Stimulated activated CD8-positive, alpha-beta memory T cell treated with anti-CD3 and anti-CD28 coated beads, Interleukin-12 subunit alpha, Interleukin-12 subunit beta, amount 100 ng/mL, for 4 hours (primary cell): Measurements from ENCODE around the gene UNC13D.
"Not testable (repeated sequence)": the region's sequence is repeated elsewhere in the genome, so short reads cannot be mapped to it uniquely, and the experiment has no call there.

Source experiments
- DNase-seq: peaks from one replicate; pipeline ENCODE4 v3.0.0-alpha.2; 2020; ENCODE audit warnings: low read depth

Gene UNC13D

DNA sequence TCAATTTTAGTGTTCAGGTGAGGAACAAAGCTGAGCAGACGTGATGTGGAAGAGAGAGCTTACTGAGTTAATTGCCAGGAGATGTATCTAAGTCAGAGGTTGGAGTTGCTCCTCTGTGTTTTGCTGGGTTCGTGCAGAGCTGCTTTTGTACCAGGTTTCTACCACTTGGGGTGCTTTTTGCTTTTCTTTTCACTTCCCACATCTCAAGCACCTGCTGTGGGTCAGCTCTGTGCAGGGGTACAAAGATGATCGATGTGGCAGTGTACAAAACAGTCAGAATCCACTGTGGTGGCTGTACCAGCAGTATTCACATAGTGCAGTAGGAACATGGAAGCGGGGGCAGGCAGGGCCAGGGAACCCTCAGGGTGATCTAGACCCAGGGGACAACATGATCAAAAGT, 44.8 kb downstream of the UNC13D start:
- DNase-seq = no peak

DNA sequence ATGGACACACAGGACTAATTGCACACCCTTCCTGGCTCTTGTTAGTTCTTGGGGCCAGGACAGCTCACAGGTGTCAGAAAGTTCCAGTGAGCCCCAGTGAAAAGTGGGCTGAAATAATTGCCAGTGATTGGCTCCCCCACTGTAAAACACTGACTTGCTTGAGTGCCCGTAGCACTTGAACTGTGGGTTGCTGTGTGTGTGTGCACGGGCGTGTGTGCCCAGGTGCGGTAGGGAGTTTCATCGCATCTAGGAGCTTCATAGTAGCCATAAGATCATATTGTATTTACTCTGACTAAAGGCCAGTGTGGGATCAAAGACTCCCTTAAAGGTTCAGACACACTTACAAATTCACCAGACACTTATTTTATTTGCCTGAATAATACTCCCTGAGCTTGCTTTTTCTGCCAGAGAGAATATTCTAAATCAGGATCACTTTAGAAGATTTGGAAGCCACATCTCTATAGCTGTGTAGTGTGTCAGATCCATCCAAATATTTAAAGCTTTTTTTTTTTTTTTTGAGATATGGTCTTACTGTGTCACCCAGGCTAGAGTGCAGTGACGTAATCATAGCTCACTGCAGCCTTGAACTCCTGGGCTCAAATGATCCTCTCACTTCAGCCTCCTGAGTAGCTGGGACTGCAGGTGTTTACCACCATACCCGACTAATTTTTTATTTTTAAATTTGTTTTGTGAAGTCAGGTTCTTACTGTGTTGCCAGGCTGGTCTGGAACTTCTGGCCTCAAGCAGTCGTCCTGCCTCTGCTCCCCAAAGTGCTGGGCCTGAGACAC, 48.2 kb downstream of the UNC13D start:
- DNase-seq = no peak

DNA sequence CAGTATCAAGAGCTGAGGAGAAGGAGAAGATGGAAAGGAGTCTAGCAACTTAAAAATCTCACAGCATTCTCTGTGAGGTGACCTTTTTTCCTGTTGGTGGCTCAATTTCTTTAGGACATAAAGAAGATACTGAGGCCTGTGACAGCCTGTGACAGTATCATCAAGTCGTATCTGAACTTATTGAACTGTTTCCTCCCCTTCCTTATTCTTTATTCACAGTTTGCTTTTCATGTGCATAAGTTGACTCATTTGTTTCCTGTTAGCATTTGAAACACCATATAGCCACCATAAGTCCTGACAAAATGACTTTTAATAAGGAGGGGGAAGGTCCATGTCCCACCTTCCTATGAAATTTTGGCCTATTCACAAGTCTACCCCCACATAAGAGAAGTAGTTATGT, 50.7 kb downstream of the UNC13D start:
- DNase-seq = no peak

DNA sequence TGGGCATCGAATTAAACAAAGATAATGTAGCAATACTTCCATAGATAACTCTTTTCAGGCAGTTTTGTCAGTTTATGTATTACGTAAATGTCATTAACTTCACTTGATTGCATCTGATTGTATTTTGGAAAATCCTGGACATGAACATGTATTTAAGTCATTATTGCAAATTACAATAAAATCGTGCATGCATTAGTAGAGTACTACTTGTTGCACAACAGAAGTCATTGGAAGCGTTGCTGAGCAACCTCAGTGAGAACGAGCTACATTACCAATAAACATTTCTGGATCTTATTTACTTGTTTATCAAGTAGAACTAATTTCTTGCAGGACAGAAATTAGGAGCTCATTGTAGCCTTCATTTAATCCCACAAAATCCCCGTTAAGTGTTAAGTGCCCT, 53.0 kb downstream of the UNC13D start:
- no peak for DNase-seq

DNA sequence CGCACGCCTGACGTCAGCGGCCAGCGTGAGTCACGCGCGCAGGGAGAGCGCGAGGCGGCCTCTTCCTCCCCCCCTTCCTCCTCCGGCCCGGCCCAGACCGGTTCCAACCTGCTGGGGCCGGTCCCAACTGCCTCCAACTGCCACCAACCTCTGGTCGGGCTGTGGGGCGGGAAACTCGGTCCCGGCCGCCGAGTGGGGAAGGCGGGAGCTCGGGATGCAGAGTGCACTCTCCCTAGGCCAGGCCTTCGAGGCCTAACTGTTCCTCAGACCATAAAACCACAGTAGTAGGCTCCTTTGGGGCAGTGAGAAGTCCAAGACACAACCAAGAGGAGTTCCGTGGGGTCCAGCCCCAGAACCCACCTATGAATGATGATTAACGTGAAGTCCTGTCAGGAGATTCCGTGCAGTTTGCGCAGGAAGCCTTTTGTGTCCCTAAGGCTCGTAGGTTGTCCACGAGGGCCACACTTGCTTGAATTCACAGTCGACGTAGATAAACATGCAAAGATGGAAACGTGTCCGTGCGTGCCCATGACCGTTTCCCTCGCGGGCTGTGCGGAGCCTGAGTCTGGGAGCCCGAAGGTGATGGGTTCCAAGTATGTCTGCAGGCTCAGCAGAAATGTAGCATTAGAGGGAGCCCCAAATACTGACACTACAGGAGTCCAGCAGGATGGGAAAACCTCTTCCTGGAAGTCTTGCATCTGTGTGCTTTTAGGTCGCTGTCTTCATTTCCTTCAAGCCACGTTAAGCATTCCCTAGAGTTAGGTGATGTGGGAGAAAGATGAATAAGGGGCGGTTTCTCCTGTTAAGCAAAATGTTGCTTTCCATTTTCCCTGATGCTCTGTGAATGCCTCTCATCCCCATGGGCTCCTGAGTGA, 59.0 kb downstream of the UNC13D start:
- peak; percentile 86 for DNase-seq

DNA sequence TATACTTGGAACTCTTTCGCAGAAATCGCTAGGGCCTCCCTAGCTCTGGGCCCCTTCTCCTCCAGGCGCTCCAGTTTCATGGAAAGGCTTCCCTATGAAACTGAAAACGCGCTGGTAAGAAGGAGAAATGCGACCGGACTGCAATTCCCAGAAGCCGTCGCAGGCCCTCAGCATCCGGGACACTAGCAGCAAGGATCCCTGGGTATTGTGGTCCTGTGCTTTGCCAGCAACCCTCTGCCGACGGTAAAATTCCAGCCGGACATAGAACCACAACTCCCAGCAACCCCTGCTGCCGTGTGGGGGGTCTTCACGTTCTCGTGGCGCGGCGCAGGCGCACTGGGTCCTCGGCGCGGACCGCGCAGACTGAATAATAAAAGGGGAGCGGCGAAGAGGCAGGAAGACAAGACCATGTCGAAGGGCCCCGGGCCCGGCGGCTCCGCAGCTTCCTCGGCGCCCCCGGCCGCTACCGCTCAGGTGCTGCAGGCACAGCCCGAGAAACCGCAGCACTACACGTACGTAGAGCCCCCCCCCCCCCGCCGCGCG, 59.7 kb downstream of the UNC13D start, which contains the start of gene UNK:
TSS of gene UNK (plus strand) at position 334 of the 543 bp plus-strand sequence. CDS start at position 409, 75 bp downstream.
- DNase-seq = peak; percentile 91

DNA sequence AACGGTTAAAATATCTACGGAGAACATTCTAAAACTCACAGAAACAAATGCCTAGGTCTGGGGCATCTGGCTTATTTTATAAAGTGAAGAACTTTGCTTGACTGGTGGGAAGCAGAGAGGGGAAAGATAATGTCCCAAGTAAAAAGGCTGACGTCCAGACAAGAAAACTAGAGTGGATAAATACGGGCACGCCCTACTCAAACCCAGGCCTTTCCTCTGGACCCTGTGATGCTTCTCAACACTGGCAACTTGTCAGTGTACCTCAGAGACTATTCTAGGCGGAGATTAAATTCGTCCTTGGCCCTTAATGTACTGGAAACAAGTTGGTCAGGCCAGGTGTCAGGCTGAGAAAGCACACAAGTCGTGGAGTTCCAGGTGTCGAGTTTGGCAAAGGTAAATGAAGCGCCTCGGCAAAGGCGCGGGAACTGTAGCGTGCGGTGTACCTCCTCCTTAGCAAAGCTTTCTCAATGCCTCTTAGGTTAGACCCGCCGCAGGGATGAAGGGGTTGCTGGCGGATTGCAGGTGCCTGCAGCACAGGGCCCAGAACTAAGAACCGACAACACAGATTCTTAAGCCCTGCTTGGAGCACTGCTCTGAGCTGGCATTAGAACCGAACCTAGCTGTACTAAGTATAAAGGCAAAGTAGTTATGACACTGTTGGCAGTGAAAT, 60.3 kb downstream of the UNC13D start:
- DNase-seq = no peak

DNA sequence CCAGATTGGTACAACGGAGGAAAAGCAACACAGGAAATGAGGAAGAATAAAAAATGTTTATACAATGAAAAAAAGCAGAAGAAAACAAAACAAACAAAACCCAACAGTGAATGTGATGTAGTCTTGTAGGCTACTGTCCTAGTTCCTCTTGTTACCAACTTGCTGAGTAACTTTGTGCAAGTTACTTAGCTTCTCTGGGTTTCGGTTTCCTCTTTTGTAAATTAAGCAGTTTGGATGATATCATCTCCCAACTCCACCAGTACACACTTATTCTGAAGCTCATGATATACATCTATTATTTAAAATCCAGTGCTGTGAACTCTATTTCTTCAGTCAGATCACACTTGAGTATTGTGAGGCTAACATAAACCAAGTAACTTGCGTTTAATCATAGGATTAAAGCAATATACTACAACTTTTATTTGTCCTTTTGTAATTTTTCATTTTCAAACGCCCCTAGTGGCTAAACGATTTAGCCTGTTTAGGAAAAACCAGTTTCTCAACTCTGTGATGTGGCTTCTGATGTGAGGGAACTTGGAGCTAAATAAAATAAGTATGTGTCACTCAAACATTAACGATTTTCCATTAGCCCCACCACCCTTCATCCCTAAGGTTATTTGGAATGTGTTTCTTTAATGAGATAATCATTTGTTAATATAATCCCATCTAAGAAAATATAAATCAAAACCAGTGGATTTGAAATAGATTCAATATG, 61.0 kb downstream of the UNC13D start:
- no peak for DNase-seq

DNA sequence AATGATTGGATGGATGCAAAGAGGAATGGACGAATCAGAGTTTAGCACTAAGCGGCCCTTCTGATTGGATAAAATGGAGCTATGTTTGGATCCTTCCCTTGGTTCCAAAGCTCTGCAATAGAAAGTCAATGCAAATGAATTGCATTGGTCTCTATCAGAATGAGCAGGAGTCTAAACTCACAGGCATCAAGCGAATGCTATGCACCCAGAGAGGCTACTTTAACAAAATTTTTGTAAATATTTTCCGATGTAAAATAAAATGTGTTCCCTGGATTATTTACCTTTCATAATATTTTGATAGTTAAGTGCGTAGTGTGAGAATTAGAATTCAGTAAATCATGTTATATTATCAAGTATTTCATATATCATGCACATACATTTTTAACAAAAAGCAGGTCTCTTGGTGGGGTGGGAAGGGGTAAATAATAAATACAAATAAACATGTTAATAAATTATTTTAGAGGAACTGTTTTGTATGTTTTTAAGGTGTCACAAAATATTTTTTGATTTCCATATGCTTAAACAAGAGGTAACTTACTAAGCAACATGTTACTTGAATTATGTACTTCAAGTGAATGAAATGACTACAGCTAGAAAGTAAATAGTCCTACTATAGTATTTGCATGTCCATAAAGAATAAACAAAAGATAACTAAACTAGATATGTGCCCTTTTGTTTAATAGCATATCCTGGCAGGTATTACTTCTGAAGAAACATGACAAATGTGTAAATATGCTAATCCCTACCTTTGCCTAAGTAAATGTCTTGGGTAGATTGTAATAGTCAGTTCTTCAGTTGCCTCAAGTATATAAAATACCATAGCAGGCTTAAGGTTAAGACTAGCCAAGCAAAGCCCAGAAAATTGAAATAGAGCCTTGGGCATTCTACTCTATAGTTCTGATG, 64.0 kb downstream of the UNC13D start:
- no peak for DNase-seq

DNA sequence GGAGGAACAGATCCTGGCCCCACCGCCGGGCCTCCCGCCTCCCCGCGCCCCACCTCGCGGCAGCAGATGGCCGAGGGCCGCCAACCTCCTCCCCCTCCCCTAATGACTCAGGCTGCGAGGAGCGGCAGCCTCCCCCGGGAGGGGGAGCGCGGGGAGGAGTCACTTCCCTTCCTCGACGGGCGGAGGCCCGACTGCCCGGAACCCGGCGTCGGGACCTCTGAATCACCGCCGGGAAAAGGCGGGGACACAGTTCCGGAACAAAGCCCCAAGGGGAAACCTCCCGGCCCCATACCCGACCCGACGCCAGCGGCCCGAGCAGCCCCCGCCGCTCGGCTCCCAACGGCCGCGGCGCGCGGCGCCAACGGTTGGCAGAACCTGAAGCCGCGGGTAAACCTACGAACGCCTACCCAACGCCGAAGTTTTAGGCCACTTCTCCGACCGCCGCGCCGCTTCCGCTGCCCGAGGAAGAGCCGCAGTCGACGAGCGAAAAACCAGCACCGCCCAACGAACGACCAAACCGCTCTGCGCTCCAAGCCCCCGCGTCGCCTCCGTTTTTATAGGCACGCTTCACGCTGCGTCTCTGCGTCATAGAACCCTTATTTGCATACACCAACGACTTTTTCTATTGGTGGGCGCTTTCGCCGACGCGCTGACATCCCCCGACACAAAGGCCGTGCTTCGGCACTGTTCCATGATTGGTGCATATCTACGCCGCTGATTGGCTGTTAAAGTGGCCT, 64.8 kb downstream of the UNC13D start:
- DNase-seq = peak; percentile 88

DNA sequence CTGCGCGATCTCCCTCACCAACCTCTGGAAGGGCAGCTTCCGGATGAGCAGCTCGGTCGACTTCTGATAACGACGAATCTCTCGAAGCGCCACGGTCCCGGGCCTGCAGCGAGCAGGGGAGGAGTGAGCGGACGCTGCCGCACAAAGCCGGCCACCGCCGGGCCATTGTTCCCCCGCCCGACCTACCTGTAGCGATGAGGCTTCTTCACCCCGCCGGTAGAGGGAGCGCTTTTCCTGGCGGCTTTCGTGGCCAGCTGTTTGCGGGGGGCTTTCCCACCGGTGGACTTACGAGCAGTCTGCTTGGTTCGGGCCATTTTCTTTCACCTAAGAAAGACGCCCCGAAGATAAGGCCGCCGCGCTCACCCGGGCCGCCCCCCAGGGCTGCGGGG, 65.3 kb downstream of the UNC13D start:
- no peak for DNase-seq

DNA sequence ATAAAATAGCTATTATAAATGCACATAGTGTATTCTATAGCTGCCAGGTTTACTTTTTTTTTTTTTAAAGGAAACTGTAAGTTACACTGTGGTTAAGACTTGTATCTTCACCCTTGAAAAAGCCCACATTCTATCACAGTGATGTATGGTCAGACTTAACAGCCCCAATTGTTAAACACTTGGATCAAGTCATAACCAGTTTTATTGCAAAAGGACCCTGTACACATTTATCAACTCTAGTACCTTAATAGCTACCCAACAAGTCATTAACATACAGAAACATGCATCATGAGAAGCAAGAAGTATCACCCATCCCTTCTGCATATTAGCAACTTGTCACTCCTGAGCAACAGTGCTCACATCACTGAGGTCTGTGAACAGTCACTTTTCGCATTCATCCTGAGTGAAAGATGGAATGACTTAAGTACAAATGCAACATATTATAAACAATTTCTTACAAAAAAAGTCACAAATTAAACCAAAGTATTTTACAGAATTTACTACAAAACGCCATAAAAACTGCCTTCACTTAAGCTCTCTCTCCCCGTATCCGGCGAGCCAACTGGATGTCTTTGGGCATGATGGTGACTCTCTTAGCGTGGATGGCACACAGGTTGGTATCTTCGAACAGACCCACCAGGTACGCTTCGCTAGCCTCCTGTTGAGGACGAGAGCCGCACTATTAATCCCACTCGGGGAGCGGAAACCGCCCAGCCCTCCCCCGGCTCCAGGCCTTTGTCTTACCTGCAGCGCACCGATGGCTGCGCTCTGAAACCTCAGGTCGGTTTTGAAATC, 65.9 kb downstream of the UNC13D start:
- not testable (repeated sequence) for DNase-seq

DNA sequence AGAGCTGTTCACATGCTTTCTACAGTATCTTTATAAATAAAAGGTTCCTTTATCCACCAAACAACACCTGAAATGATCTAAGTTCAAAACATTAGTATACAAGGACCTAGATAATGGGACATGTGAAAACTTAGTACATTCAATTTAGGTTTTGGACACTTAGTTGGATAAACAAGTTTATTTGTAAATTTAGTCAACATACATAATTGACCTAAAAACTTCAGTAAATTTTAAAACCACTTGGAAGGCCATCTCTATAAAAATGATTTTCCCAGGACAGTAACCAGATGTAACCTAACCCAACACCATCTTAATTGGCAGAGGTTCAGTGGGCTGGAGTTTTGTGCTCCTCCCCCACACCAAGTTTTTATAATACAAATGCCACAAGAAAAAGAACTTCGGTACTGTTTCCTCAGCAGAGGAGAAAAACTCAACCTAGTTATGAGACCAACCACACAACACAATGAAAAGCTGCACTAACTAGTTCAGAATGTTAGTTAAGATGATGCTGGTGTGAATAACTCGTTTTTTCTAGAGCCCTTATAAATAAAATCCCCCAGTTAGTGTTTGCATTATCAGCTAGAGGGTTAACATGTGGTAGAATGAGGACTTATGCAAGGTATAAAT, 66.8 kb downstream of the UNC13D start:
- DNase-seq = no peak
